Pancreas (tissue), 10 donors: ENCODE results near the gene DDI2. TPM values are rescaled to one million over a fixed set of nuclear protein-coding genes. Genes with fewer than 3 reads are reported as not detected.
A peak's percentile ranks its signal among the peaks of the same experiment; 100 is the strongest.

ENCODE experiments used
- ATAC-seq, 4 donors: fragments of 200-7000 bp; cut with Tn5 transposase; one replicate each; pipeline versions ENCODE4 v1.8.0 to v1.9.1; 2020; ENCODE audit warnings: mild to moderate bottlenecking in 4 of 4, moderate library complexity in 4 of 4
- DNase-seq, 6 donors: peaks; one replicate each; pipeline ENCODE4 v3.0.0-alpha.2; 2020
- FAIRE-seq: peaks from 2 replicates; lab custom pipeline; 2012; peaks lifted over from hg19 to GRCh38; lab: Jason Lieb, UNC
- H3K27ac ChIP-seq, 4 donors: fragments of 200-600 bp; sonication (generic); 1 replicate in 3 of 4; 2 replicates in 1 of 4; pipeline versions ENCODE4 v1.5.0 to v1.8.0; 2020
- H3K27me3 ChIP-seq, 4 donors: fragments of 200-600 bp; one replicate each; pipeline ENCODE4 v1.8.0; 2021
- H3K36me3 ChIP-seq, 3 donors: fragments of 200-600 bp; sonication (generic) in 1 of 3; one replicate each; pipeline versions ENCODE4 v1.5.0 to v1.8.0; 2020 to 2021
- H3K4me1 ChIP-seq, 3 donors: fragments of 200-600 bp; one replicate each; pipeline ENCODE4 v1.8.0; 2021
- H3K4me3 ChIP-seq, 4 donors: fragments of 200-600 bp; sonication (generic) in 2 of 4; one replicate each; pipeline versions ENCODE4 v1.5.0 to v1.8.0; 2020 to 2021
- H3K9me3 ChIP-seq, 4 donors: fragments of 200-600 bp; one replicate each; pipeline ENCODE4 v1.8.0; 2021
- CTCF ChIP-seq, 4 donors: fragments of 200-600 bp; sonication (generic) in 3 of 4; IDR thresholded peaks; one replicate each; pipeline versions ENCODE4 v1.5.0 to v1.8.0; 2021; ENCODE audit warnings: antibody characterized with exemption in 4 of 4
- WGBS, 2 donors: extraction: QIAGEN DNeasy Blood & Tissue Kit; methylation state at CpG; one replicate each; pipeline ENCODE4 v1.1.7; 2013; 5-methylcytosine and 5-hydroxymethylcytosine counted together
- intact Hi-C, 3 donors: fragments of 100-400 bp; cut with DNase I; formaldehyde crosslinking; loops; one replicate each; pipeline versions ENCODE4 v1.11.1 to v1.14.2; 2022
- polyA plus RNA-seq, 2 donors: library from polyadenylated mRNA; stranded (reverse); fragments of 200-250 nt; gene quantifications; one replicate each; pipeline ENCODE4 v1.2.3, GENCODE V29; 2013
- total RNA-seq, 6 donors: library from RNA; stranded (reverse); fragmentation: NEBNext Ultra II Directional in 4 of 6; extraction: Animal tissue kit (Norgen Biotek cat#: 25700) in 4 of 6; gene quantifications; one replicate each; pipeline versions ENCODE4 v1.2.1 to v1.2.4, GENCODE V29; 2021 to 2023
- donor health status: healthy with polysubstance abuse.
- donor health status: DM: no; HTN: no; CAD: no; lungs with moderate emphysema.
- donor health status: DM: no; HTN: no; CAD: no.
- donor health status: control.
- donor health status: control.
- donor health status: Bipolar disorder and iron deficiency.
- donor health status: DM: yes; HTN: yes; CAD: no.
- donor health status: DM: no; HTN: no; CAD: no.
- donor health status: DM: no; HTN: no; CAD: no.
- donor health status: DM: yes; HTN: yes; CAD: no.

Gene DDI2
- total and polyA plus RNA-seq, 8 donors: 4.7 to 17.8 (median 15.3) TPM

GRCh38 chr1:15579683-15580047 lies 37.6 kb upstream of the DDI2 start:
- Histone ChIP-seq H3K36me3 (no peaks in the 10 kb centered on the region), H3K4me3 (no peak overlapping the region), H3K4me1 (no peaks in the 10 kb centered on the region), H3K9me3 (no peaks in the 10 kb centered on the region), H3K27ac (no peak overlapping the region), H3K27me3 (no peaks in the 10 kb centered on the region)
- no peak for DNase-seq
- intact Hi-C loops: no loop called here
- ATAC-seq: no peak
- FAIRE-seq: no peak
- no peak for TF ChIP-seq CTCF (IDR thresholded peaks at IDR 0.05)

- peaks cover 0 to 3% (median 0%) of the 10 kb centered on the region in 3 donors for H3K4me1 ChIP-seq
- FAIRE-seq (no peak), DNase-seq (no peak), ATAC-seq (peak in 2 of 4 donors; percentile 21 to 38)
- no peak overlapping the region for H3K27ac ChIP-seq
- TF ChIP-seq CTCF (IDR thresholded peaks at IDR 0.05): no peak
- no peaks in the 10 kb centered on the region for H3K9me3 ChIP-seq
- intact Hi-C loops: no loop called here
- H3K36me3 ChIP-seq: no peaks in the 10 kb centered on the region
- no peaks in the 10 kb centered on the region for H3K27me3 ChIP-seq
- H3K4me3 ChIP-seq: no peak overlapping the region
- WGBS, 2 donors: 74 to 78% methylated on average over 18 of the region's 18 CpGs
These were observed 34.1 kb upstream of the DDI2 start for GRCh38 chr1:15583016-15583706.

GRCh38 chr1:15584489-15585363 lies 32.5 kb upstream of the DDI2 start, which contains the start of gene AGMAT:
TSS of gene AGMAT (minus strand) at chr1:15585051. CDS start at chr1:15584967, 84 bp downstream.
- peak within 1 kb of the TSS; percentile 18 to 64 (median 31) for H3K4me3 ChIP-seq
- H3K36me3 ChIP-seq: no peaks in the 10 kb centered on the region
- peak; percentile 72 to 90 (median 82) for ATAC-seq
- H3K27me3 ChIP-seq: no peaks in the 10 kb centered on the region
- no peak for TF ChIP-seq CTCF (IDR thresholded peaks at IDR 0.05)
- H3K27ac ChIP-seq: no peak within 1 kb of the TSS
- peaks cover 0 to 3% (median 0%) of the 10 kb centered on the region in 3 donors for H3K4me1 ChIP-seq
- DNase-seq: peak; percentile 17 to 81 (median 40)
- H3K9me3 ChIP-seq: no peaks in the 10 kb centered on the region
- no peak for FAIRE-seq
- 10 to 12% methylated on average over 64 to 68 of the region's 68 CpGs for WGBS, 2 donors
- intact Hi-C loops: no loop called here

- Histone ChIP-seq H3K4me3 (no peak overlapping the region), H3K27me3 (no peaks in the 10 kb centered on the region), H3K4me1 (no peaks in the 10 kb centered on the region), H3K9me3 (no peaks in the 10 kb centered on the region), H3K27ac (no peak overlapping the region), H3K36me3 (no peaks in the 10 kb centered on the region)
- 52 to 75% methylated on average over 5 of the region's 5 CpGs for WGBS, 2 donors
- no peak for TF ChIP-seq CTCF (IDR thresholded peaks at IDR 0.05)
- DNase-seq (no peak), FAIRE-seq (no peak), ATAC-seq (peak in 2 of 4 donors; percentile 40 to 68)
- intact Hi-C loops: loop anchor here in 1 of 3 donors (10.0 kb wide), 1 partner anchor 143 kb away; the partner anchor contains the start of gene SLC25A34
These were observed 25.0 kb upstream of the DDI2 start for GRCh38 chr1:15592285-15592684.
